ENCODE data around the gene MC5R.

The MC5R gene

DNA sequence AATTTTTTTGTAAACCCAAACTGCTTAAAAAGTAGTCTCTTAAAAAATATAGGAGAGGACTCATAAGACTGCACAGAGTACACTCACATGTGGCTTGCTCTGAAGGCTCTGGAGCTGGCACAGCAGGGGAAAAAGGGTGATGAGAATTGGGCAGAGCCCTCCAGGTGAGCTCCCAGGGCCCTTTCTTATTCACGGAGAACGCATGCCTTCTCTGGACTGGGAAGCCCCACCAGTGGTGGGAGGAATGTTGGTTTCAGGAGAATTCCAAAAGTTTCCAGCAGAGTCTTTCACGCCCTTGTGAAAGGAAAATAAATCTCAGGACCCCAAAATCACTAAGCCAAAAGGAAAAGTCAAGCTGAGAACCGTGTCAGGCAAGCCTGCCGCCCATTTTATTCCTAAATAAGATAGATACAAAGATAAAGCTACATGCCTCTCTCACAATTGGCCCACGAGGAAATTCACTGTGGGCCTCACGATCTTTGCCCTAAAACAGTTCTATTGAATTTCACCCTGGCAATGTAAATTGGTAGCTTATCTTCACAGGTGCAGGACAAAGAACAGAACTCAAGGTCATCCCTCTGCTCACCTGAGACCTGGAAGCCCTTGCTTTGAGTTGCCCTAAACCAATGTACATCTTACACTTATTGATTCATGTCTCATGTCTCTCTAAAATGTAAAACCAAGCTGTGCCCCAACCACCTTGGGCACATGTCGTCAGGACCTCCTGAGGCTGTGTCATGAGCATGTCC is 15.5 kb upstream of the MC5R start:
- no peak overlapping the region for H3K27ac ChIP-seq (ENCODE audit: low read depth, low read length)
- peaks cover 4% of the 10 kb centered on the region for H3K4me1 ChIP-seq (ENCODE audit: control insufficient read depth, insufficient read depth, low read length, unreplicated experiment)
- H3K36me3 ChIP-seq (ENCODE audit: insufficient read depth, low read length), result no peaks in the 10 kb centered on the region
- H3K79me2 ChIP-seq (ENCODE audit: control insufficient read depth, insufficient read depth, low read length, unreplicated experiment), result no peaks in the 10 kb centered on the region
- no peak overlapping the region for H2AFZ ChIP-seq (ENCODE audit: low read length, unreplicated experiment)
- H3K27me3 ChIP-seq (ENCODE audit: insufficient read depth, low read length), result peaks cover 82% of the 10 kb centered on the region
- no peak overlapping the region for H3K4me3 ChIP-seq (ENCODE audit: low read depth, low read length)

DNA sequence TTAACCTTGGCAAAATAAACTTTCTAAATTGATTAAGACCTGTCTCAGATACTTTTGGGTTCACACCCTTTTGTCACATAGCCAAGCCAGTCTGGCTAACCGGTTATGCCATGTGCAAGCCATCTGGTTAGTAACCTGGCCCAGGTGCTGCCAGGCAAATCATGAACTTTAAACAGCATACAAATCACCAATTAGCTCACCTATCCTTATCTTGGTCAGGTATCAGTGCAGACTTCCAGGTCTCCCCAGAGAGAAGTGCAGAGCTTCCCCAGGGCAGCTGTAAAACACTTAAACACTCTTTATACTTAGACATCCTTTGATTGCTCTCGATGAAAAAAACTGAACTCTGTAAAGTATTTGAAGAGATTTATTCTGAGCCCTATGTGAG is 14.9 kb upstream of the MC5R start:
- no peak overlapping the region for H3K27ac ChIP-seq (ENCODE audit: low read depth, low read length)
- H3K36me3 ChIP-seq (ENCODE audit: insufficient read depth, low read length), result no peaks in the 10 kb centered on the region
- H3K27me3 ChIP-seq (ENCODE audit: insufficient read depth, low read length), result peaks cover 76% of the 10 kb centered on the region
- no peak overlapping the region for H2AFZ ChIP-seq (ENCODE audit: low read length, unreplicated experiment)
- no peaks in the 10 kb centered on the region for H3K79me2 ChIP-seq (ENCODE audit: control insufficient read depth, insufficient read depth, low read length, unreplicated experiment)
- no peak overlapping the region for H3K4me3 ChIP-seq (ENCODE audit: low read depth, low read length)
- H3K4me1 ChIP-seq (ENCODE audit: control insufficient read depth, insufficient read depth, low read length, unreplicated experiment), result peaks cover 4% of the 10 kb centered on the region

GRCh38 chr18:13809531-13810255 is 14.3 kb upstream of the MC5R start:
- Histone ChIP-seq H3K36me3 (ENCODE audit: insufficient read depth, low read length) (no peaks in the 10 kb centered on the region), H3K4me3 (ENCODE audit: low read depth, low read length) (no peak overlapping the region), H3K27ac (ENCODE audit: low read depth, low read length) (no peak overlapping the region), H3K79me2 (ENCODE audit: control insufficient read depth, insufficient read depth, low read length, unreplicated experiment) (no peaks in the 10 kb centered on the region), H2AFZ (ENCODE audit: low read length, unreplicated experiment) (no peak overlapping the region), H3K27me3 (ENCODE audit: insufficient read depth, low read length) (peaks cover 70% of the 10 kb centered on the region), H3K4me1 (ENCODE audit: control insufficient read depth, insufficient read depth, low read length, unreplicated experiment) (peaks cover 4% of the 10 kb centered on the region)

GRCh38 chr18:13810950-13811485 is 12.9 kb upstream of the MC5R start:
- no peak overlapping the region for H3K4me3 ChIP-seq (ENCODE audit: low read depth, low read length)
- H3K27ac ChIP-seq (ENCODE audit: low read depth, low read length), result no peak overlapping the region
- no peaks in the 10 kb centered on the region for H3K36me3 ChIP-seq (ENCODE audit: insufficient read depth, low read length)
- peaks cover 4% of the 10 kb centered on the region for H3K4me1 ChIP-seq (ENCODE audit: control insufficient read depth, insufficient read depth, low read length, unreplicated experiment)
- H3K27me3 ChIP-seq (ENCODE audit: insufficient read depth, low read length), result peaks cover 62% of the 10 kb centered on the region
- no peak overlapping the region for H2AFZ ChIP-seq (ENCODE audit: low read length, unreplicated experiment)
- no peaks in the 10 kb centered on the region for H3K79me2 ChIP-seq (ENCODE audit: control insufficient read depth, insufficient read depth, low read length, unreplicated experiment)

GRCh38 chr18:13811993-13812392 is 12.0 kb upstream of the MC5R start:
- Histone ChIP-seq H3K36me3 (ENCODE audit: insufficient read depth, low read length) (no peaks in the 10 kb centered on the region), H3K4me1 (ENCODE audit: control insufficient read depth, insufficient read depth, low read length, unreplicated experiment) (peaks cover 4% of the 10 kb centered on the region), H3K27ac (ENCODE audit: low read depth, low read length) (no peak overlapping the region), H3K79me2 (ENCODE audit: control insufficient read depth, insufficient read depth, low read length, unreplicated experiment) (no peaks in the 10 kb centered on the region), H3K27me3 (ENCODE audit: insufficient read depth, low read length) (peaks cover 63% of the 10 kb centered on the region), H2AFZ (ENCODE audit: low read length, unreplicated experiment) (no peak overlapping the region), H3K4me3 (ENCODE audit: low read depth, low read length) (no peak overlapping the region)

DNA sequence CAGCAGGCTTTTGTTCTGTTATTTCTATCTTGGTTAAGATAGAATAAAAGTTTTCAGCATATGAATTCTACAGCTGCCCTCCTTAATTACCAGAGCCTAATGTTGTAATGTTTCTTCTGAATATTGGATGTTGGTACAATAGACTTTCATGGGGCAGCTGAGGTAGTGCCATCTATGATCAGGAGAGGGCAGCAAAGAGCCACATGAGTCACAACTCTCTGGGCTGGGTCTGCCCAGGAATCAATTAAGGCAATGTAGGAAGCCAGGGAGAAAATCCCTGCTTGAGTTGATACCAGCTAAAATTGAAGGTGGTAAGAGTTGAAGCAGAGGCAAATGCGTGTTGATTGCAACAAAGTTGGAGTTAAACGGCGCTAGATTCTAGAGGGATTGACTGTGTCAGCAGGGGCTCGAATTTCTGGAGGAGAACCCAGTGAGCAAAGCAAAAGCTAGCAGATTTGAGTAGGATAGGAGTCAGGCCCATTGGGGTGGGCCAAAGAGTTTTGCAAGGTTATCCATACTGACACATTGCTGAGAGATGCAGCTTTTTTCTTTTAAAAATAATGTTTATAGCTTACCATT is 10.6 kb upstream of the MC5R start:
- H3K4me3 ChIP-seq (ENCODE audit: low read depth, low read length), result no peak overlapping the region
- H3K27ac ChIP-seq (ENCODE audit: low read depth, low read length), result no peak overlapping the region
- H3K27me3 ChIP-seq (ENCODE audit: insufficient read depth, low read length), result peaks cover 68% of the 10 kb centered on the region
- H3K79me2 ChIP-seq (ENCODE audit: control insufficient read depth, insufficient read depth, low read length, unreplicated experiment), result no peaks in the 10 kb centered on the region
- no peak overlapping the region for H2AFZ ChIP-seq (ENCODE audit: low read length, unreplicated experiment)
- peaks cover 4% of the 10 kb centered on the region for H3K4me1 ChIP-seq (ENCODE audit: control insufficient read depth, insufficient read depth, low read length, unreplicated experiment)
- no peaks in the 10 kb centered on the region for H3K36me3 ChIP-seq (ENCODE audit: insufficient read depth, low read length)

- Histone ChIP-seq H3K4me1 (ENCODE audit: control insufficient read depth, insufficient read depth, low read length, unreplicated experiment) (no peaks in the 10 kb centered on the region), H3K27ac (ENCODE audit: low read depth, low read length) (no peak overlapping the region), H3K36me3 (ENCODE audit: insufficient read depth, low read length) (no peaks in the 10 kb centered on the region), H3K79me2 (ENCODE audit: control insufficient read depth, insufficient read depth, low read length, unreplicated experiment) (no peaks in the 10 kb centered on the region), H3K27me3 (ENCODE audit: insufficient read depth, low read length) (peaks cover 74% of the 10 kb centered on the region), H2AFZ (ENCODE audit: low read length, unreplicated experiment) (no peak overlapping the region), H3K4me3 (ENCODE audit: low read depth, low read length) (no peak overlapping the region)
Measured at GRCh38 chr18:13826209-13826608, 2.3 kb downstream of the MC5R start.

GRCh38 chr18:13831864-13832508 is 8.0 kb downstream of the MC5R start:
- Histone ChIP-seq H3K4me1 (ENCODE audit: control insufficient read depth, insufficient read depth, low read length, unreplicated experiment) (no peaks in the 10 kb centered on the region), H2AFZ (ENCODE audit: low read length, unreplicated experiment) (no peak overlapping the region), H3K36me3 (ENCODE audit: insufficient read depth, low read length) (no peaks in the 10 kb centered on the region), H3K4me3 (ENCODE audit: low read depth, low read length) (no peak overlapping the region), H3K27ac (ENCODE audit: low read depth, low read length) (no peak overlapping the region), H3K27me3 (ENCODE audit: insufficient read depth, low read length) (peaks cover 57% of the 10 kb centered on the region), H3K79me2 (ENCODE audit: control insufficient read depth, insufficient read depth, low read length, unreplicated experiment) (no peaks in the 10 kb centered on the region)

DNA sequence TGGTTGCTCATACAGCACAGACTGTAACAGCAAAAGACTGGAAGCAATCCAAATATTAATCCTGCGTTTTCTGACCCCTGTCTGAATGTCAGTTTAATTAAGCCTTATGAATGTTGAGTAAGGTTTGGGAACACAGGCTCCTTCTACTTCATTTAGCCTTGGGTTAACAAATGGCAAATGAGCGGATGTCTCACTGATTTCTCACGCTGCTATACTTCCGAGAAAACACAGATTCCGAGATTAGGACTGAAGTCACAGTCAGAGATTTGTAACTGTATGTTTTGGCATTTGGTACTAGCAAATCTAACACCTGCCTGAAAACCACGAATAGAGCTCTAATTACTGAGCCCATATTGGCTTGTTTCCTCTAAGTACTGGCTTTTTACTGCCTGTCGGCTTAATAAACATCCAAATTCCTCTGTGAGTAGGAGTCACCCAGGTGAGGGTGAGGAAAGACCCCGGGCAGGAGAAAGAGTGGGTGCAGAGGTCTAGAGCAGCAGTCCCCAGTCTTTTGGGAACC is 10.6 kb downstream of the MC5R start:
- Histone ChIP-seq H3K4me1 (ENCODE audit: control insufficient read depth, insufficient read depth, low read length, unreplicated experiment) (no peaks in the 10 kb centered on the region), H3K79me2 (ENCODE audit: control insufficient read depth, insufficient read depth, low read length, unreplicated experiment) (no peaks in the 10 kb centered on the region), H3K4me3 (ENCODE audit: low read depth, low read length) (no peak overlapping the region), H3K36me3 (ENCODE audit: insufficient read depth, low read length) (no peaks in the 10 kb centered on the region), H3K27ac (ENCODE audit: low read depth, low read length) (no peak overlapping the region), H3K27me3 (ENCODE audit: insufficient read depth, low read length) (peaks cover 31% of the 10 kb centered on the region), H2AFZ (ENCODE audit: low read length, unreplicated experiment) (no peak overlapping the region)

- H3K27ac ChIP-seq (ENCODE audit: low read depth, low read length), result no peak overlapping the region
- H3K4me1 ChIP-seq (ENCODE audit: control insufficient read depth, insufficient read depth, low read length, unreplicated experiment), result no peaks in the 10 kb centered on the region
- H3K79me2 ChIP-seq (ENCODE audit: control insufficient read depth, insufficient read depth, low read length, unreplicated experiment), result no peaks in the 10 kb centered on the region
- no peaks in the 10 kb centered on the region for H3K36me3 ChIP-seq (ENCODE audit: insufficient read depth, low read length)
- no peak overlapping the region for H2AFZ ChIP-seq (ENCODE audit: low read length, unreplicated experiment)
- H3K27me3 ChIP-seq (ENCODE audit: insufficient read depth, low read length), result peaks cover 30% of the 10 kb centered on the region
- no peak overlapping the region for H3K4me3 ChIP-seq (ENCODE audit: low read depth, low read length)
Measured at GRCh38 chr18:13835202-13835601, 11.3 kb downstream of the MC5R start.

Measured in ACC112 (cell line).